Activated T-helper 2 cell treated with anti-CD3 and anti-CD28 coated beads, Interferon-gamma antibody, Interleukin-2, Interleukin-4, amounts not matched to agents 10 μg/mL and 5 μg/mL and 100 μg/mL, durations not matched to agents 14 hours and 24 hours and 36 hours (primary cell): ENCODE results near the gene LUZP2. TPM values are rescaled to one million over a fixed set of nuclear protein-coding genes. Genes with fewer than 3 reads are reported as not detected.

ENCODE experiments used
- DNase-seq: peaks from one replicate; pipeline ENCODE4 v3.0.0; 2021; ENCODE audit warnings: low spot score
- H3K27ac Mint-ChIP-seq: one replicate; pipeline ENCODE4 v1.8.0; 2021; ENCODE audit warnings: mixed read lengths
- H3K27me3 Mint-ChIP-seq: one replicate; pipeline ENCODE4 v1.8.0; 2021; ENCODE audit warnings: low read depth, mixed read lengths
- H3K36me3 Mint-ChIP-seq: one replicate; pipeline ENCODE4 v1.8.0; 2021; ENCODE audit warnings: low read depth, mixed read lengths
- H3K4me1 Mint-ChIP-seq: one replicate; pipeline ENCODE4 v1.8.0; 2021; ENCODE audit warnings: low read depth, mixed read lengths
- H3K4me3 Mint-ChIP-seq: one replicate; pipeline ENCODE4 v1.8.0; 2021; ENCODE audit warnings: low read depth, mild to moderate bottlenecking, moderate library complexity, mixed read lengths
- H3K9me3 Mint-ChIP-seq: one replicate; pipeline ENCODE4 v1.8.0; 2021; ENCODE audit warnings: mixed read lengths
- intact Hi-C: fragments of 100-400 bp; cut with micrococcal nuclease; formaldehyde crosslinking; loops from one replicate; pipeline ENCODE4 v1.15.1; 2023
- total RNA-seq: library from RNA; stranded (reverse); gene quantifications from 2 replicates; pipeline ENCODE4 v1.2.3, GENCODE V29; 2022

The LUZP2 gene
- total RNA-seq, 1 donor from 2014 or later, result not detected

GRCh38 chr11:24585192-24585591 is 88.3 kb downstream of the LUZP2 start:
- no peak for DNase-seq
- intact Hi-C loops, result no loop called here
- no peak overlapping the region for H3K27ac Mint-ChIP-seq
- H3K9me3 Mint-ChIP-seq, result peaks cover 8% of the 10 kb centered on the region
- no peak overlapping the region for H3K4me3 Mint-ChIP-seq
- no peaks in the 10 kb centered on the region for H3K4me1 Mint-ChIP-seq
- H3K36me3 Mint-ChIP-seq, result no peaks in the 10 kb centered on the region
- H3K27me3 Mint-ChIP-seq, result no peaks in the 10 kb centered on the region

GRCh38 chr11:24587635-24588034 is 90.8 kb downstream of the LUZP2 start:
- Mint-ChIP-seq H3K27me3 (no peaks in the 10 kb centered on the region), H3K36me3 (no peaks in the 10 kb centered on the region), H3K4me1 (no peaks in the 10 kb centered on the region), H3K4me3 (no peak overlapping the region), H3K9me3 (peaks cover 6% of the 10 kb centered on the region), H3K27ac (no peak overlapping the region)
- no peak for DNase-seq
- intact Hi-C loops, result no loop called here

- Mint-ChIP-seq H3K27me3 (no peaks in the 10 kb centered on the region), H3K9me3 (peaks cover 4% of the 10 kb centered on the region), H3K4me3 (no peak overlapping the region), H3K27ac (no peak overlapping the region), H3K36me3 (no peaks in the 10 kb centered on the region), H3K4me1 (no peaks in the 10 kb centered on the region)
- DNase-seq, result no peak
- intact Hi-C loops, result no loop called here
These were observed 91.2 kb downstream of the LUZP2 start for GRCh38 chr11:24588081-24588480.

GRCh38 chr11:24589064-24589463 is 92.2 kb downstream of the LUZP2 start:
- intact Hi-C loops, result no loop called here
- no peaks in the 10 kb centered on the region for H3K36me3 Mint-ChIP-seq
- H3K9me3 Mint-ChIP-seq, result peaks cover under 1% of the 10 kb centered on the region
- no peak overlapping the region for H3K4me3 Mint-ChIP-seq
- DNase-seq, result no peak
- no peaks in the 10 kb centered on the region for H3K4me1 Mint-ChIP-seq
- no peaks in the 10 kb centered on the region for H3K27me3 Mint-ChIP-seq
- H3K27ac Mint-ChIP-seq, result no peak overlapping the region

GRCh38 chr11:24591283-24591682 is 94.4 kb downstream of the LUZP2 start:
- DNase-seq, result no peak
- Mint-ChIP-seq H3K9me3 (peaks cover 8% of the 10 kb centered on the region), H3K27me3 (no peaks in the 10 kb centered on the region), H3K27ac (no peak overlapping the region), H3K36me3 (no peaks in the 10 kb centered on the region), H3K4me3 (no peak overlapping the region), H3K4me1 (no peaks in the 10 kb centered on the region)
- intact Hi-C loops, result no loop called here

- Mint-ChIP-seq H3K27me3 (no peaks in the 10 kb centered on the region), H3K27ac (no peak overlapping the region), H3K4me3 (no peak overlapping the region), H3K36me3 (no peaks in the 10 kb centered on the region), H3K9me3 (peaks cover 8% of the 10 kb centered on the region), H3K4me1 (no peaks in the 10 kb centered on the region)
- DNase-seq, result no peak
- intact Hi-C loops, result no loop called here
These were observed 95.5 kb downstream of the LUZP2 start for GRCh38 chr11:24592360-24592759.

- Mint-ChIP-seq H3K4me1 (no peaks in the 10 kb centered on the region), H3K27ac (no peak overlapping the region), H3K9me3 (peaks cover 8% of the 10 kb centered on the region), H3K27me3 (no peaks in the 10 kb centered on the region), H3K4me3 (no peak overlapping the region), H3K36me3 (no peaks in the 10 kb centered on the region)
- no peak for DNase-seq
- intact Hi-C loops, result no loop called here
These were observed 96.5 kb downstream of the LUZP2 start for GRCh38 chr11:24593332-24593731.

- Mint-ChIP-seq H3K27me3 (no peaks in the 10 kb centered on the region), H3K36me3 (no peaks in the 10 kb centered on the region), H3K27ac (no peak overlapping the region), H3K9me3 (peaks cover 8% of the 10 kb centered on the region), H3K4me1 (no peaks in the 10 kb centered on the region), H3K4me3 (no peak overlapping the region)
- DNase-seq, result no peak
- intact Hi-C loops, result no loop called here
These were observed 97.5 kb downstream of the LUZP2 start for GRCh38 chr11:24594401-24594800.

GRCh38 chr11:24598641-24599040 is 101.8 kb downstream of the LUZP2 start:
- intact Hi-C loops, result no loop called here
- Mint-ChIP-seq H3K4me3 (no peak overlapping the region), H3K27me3 (no peaks in the 10 kb centered on the region), H3K4me1 (no peaks in the 10 kb centered on the region), H3K36me3 (no peaks in the 10 kb centered on the region), H3K27ac (no peak overlapping the region), H3K9me3 (peaks cover 11% of the 10 kb centered on the region)
- DNase-seq, result no peak

- no peak overlapping the region for H3K27ac Mint-ChIP-seq
- H3K27me3 Mint-ChIP-seq, result no peaks in the 10 kb centered on the region
- H3K36me3 Mint-ChIP-seq, result no peaks in the 10 kb centered on the region
- intact Hi-C loops, result no loop called here
- H3K4me3 Mint-ChIP-seq, result no peak overlapping the region
- H3K9me3 Mint-ChIP-seq, result peaks cover 19% of the 10 kb centered on the region
- DNase-seq, result no peak
- no peaks in the 10 kb centered on the region for H3K4me1 Mint-ChIP-seq
These were observed 112.6 kb downstream of the LUZP2 start for GRCh38 chr11:24609192-24610119.

GRCh38 chr11:24615451-24616160 is 118.8 kb downstream of the LUZP2 start:
- H3K36me3 Mint-ChIP-seq, result no peaks in the 10 kb centered on the region
- no peak for DNase-seq
- H3K4me1 Mint-ChIP-seq, result no peaks in the 10 kb centered on the region
- no peaks in the 10 kb centered on the region for H3K27me3 Mint-ChIP-seq
- H3K27ac Mint-ChIP-seq, result no peak overlapping the region
- intact Hi-C loops, result no loop called here
- H3K9me3 Mint-ChIP-seq, result peaks cover 9% of the 10 kb centered on the region
- H3K4me3 Mint-ChIP-seq, result no peak overlapping the region

- Mint-ChIP-seq H3K36me3 (no peaks in the 10 kb centered on the region), H3K27me3 (no peaks in the 10 kb centered on the region), H3K4me3 (no peak overlapping the region), H3K9me3 (peaks cover 13% of the 10 kb centered on the region), H3K4me1 (no peaks in the 10 kb centered on the region), H3K27ac (no peak overlapping the region)
- no peak for DNase-seq
- intact Hi-C loops, result no loop called here
These were observed 121.0 kb downstream of the LUZP2 start for GRCh38 chr11:24617856-24618255.

- Mint-ChIP-seq H3K27me3 (no peaks in the 10 kb centered on the region), H3K4me1 (no peaks in the 10 kb centered on the region), H3K27ac (no peak overlapping the region), H3K36me3 (no peaks in the 10 kb centered on the region), H3K4me3 (no peak overlapping the region), H3K9me3 (peaks cover 15% of the 10 kb centered on the region)
- intact Hi-C loops, result no loop called here
- DNase-seq, result no peak
These were observed 123.0 kb downstream of the LUZP2 start for GRCh38 chr11:24619900-24620299.
